SU-DHL-6 (cell line): ENCODE measurements around the gene C1orf74.

Experiments
- H2AFZ ChIP-seq: fragments of 200-600 bp; sonication (generic); 2 replicates; pipeline ENCODE4 v1.6.1; 2014; ENCODE audit warnings: low read depth, mild to moderate bottlenecking, moderate library complexity, mixed read lengths, antibody characterized with exemption, low read length; ENCODE audit not compliant: severe bottlenecking
- H3F3A ChIP-seq: fragments of 200-600 bp; shearing (Covaris generic); 2 replicates; pipeline ENCODE4 v1.6.0; 2016; ENCODE audit warnings: antibody characterized with exemption, mild to moderate bottlenecking; ENCODE audit not compliant: insufficient read depth
- H3K27ac ChIP-seq: fragments of 200-600 bp; sonication (generic); 2 replicates; pipeline ENCODE4 v1.5.1; 2016; ENCODE audit warnings: low read depth, mild to moderate bottlenecking, low read length, moderate library complexity, mixed read lengths
- H3K27me3 ChIP-seq: fragments of 200-600 bp; sonication (generic), shearing (Covaris generic); 2 replicates; pipeline ENCODE4 v1.6.0; 2014; ENCODE audit warnings: mild to moderate bottlenecking, low read length
- H3K36me3 ChIP-seq: fragments of 200-600 bp; sonication (generic); 2 replicates; pipeline ENCODE4 v1.6.1; 2014; ENCODE audit warnings: mild to moderate bottlenecking, low read length, mixed read lengths
- H3K4me2 ChIP-seq: fragments of 300-600, 200-600 bp; shearing (Covaris generic), sonication (generic); 2 replicates; pipeline ENCODE4 v1.6.0; 2014; ENCODE audit warnings: low read length, low read depth, mild to moderate bottlenecking; ENCODE audit not compliant: poor library complexity, severe bottlenecking
- H3K4me3 ChIP-seq: fragments of 200-600 bp; sonication (generic); 2 replicates; pipeline ENCODE4 v1.5.1; 2014; ENCODE audit warnings: antibody characterized with exemption, low read length, mild to moderate bottlenecking, mixed read lengths; ENCODE audit not compliant: insufficient read depth, poor library complexity, severe bottlenecking
- H3K79me2 ChIP-seq: fragments of 200-600 bp; sonication (generic); 2 replicates; pipeline ENCODE4 v1.6.1; 2014; ENCODE audit warnings: mild to moderate bottlenecking, low read length, moderate library complexity; ENCODE audit not compliant: insufficient read depth
- H3K9ac ChIP-seq: fragments of 200-600 bp; sonication (generic); 2 replicates; pipeline ENCODE4 v1.7.0; 2014; ENCODE audit warnings: mild to moderate bottlenecking, low read length
- H3K9me2 ChIP-seq: fragments of 200-600 bp; sonication (generic); replicated peaks from 2 replicates; pipeline ENCODE4 v1.6.1; 2014; ENCODE audit warnings: low read length; ENCODE audit not compliant: insufficient read depth
- H3K9me3 ChIP-seq: fragments of 200-600 bp; sonication (generic); 2 replicates; pipeline ENCODE4 v1.6.1; 2014; ENCODE audit warnings: low read length, mixed read lengths; ENCODE audit not compliant: insufficient read depth
- H4K20me1 ChIP-seq: fragments of 200-600 bp; sonication (generic); 2 replicates; pipeline ENCODE4 v1.6.1; 2014; ENCODE audit warnings: low read depth, mild to moderate bottlenecking, antibody characterized with exemption, low read length, moderate library complexity, mixed read lengths
- CTCF ChIP-seq: fragments of 200-600 bp; sonication (generic); IDR thresholded peaks from one replicate; pipeline ENCODE4 v1.5.1; 2017; ENCODE audit warnings: antibody characterized with exemption, mild to moderate bottlenecking, low read length, moderate library complexity; ENCODE audit not compliant: insufficient read depth, poor library complexity, severe bottlenecking
- EZH2phosphoT487 ChIP-seq: fragments of 200-600 bp; sonication (generic), shearing (Covaris generic); conservative IDR thresholded peaks from 2 replicates; pipeline ENCODE4 v1.6.1; 2018; ENCODE audit warnings: mild to moderate bottlenecking, antibody characterized with exemption, low read length, moderate library complexity, mixed read lengths

C1orf74 gene

GRCh38 chr1:209819058-209819457, 34.7 kb upstream of the C1orf74 start:
- Histone ChIP-seq H3K4me2 (no peak overlapping the region), H3K9me2 (no peaks in the 10 kb centered on the region), H3K9ac (no peak overlapping the region), H3K27ac (no peak overlapping the region), H3K9me3 (no peaks in the 10 kb centered on the region), H2AFZ (no peak overlapping the region), H4K20me1 (no peaks in the 10 kb centered on the region), H3F3A (no peaks in the 10 kb centered on the region), H3K36me3 (no peaks in the 10 kb centered on the region), H3K79me2 (no peaks in the 10 kb centered on the region), H3K27me3 (no peaks in the 10 kb centered on the region), H3K4me3 (no peak overlapping the region)
- TF ChIP-seq EZH2phosphoT487 (no peak), CTCF (no peak)

DNA sequence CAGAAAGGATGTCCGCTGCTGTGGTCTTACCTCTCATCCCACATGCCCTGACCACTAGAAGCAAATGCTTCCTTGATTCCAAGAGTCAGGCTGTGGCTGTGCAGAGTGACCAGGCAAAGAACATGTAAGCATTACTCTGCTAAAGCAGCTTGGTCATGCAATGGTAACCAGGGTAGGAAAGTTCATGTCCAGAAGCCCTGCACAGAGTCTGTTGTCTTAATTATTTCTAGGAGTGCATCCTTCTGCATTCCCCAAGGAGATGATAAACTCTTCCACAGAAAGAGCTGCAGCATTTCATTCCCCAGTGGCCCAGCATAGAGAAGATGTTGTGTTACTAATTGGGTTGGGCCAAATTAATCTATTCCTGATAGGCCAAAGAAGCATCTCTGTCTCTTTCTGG, 33.3 kb upstream of the C1orf74 start:
- no peak overlapping the region for H3K4me2 ChIP-seq
- no peak overlapping the region for H3K27ac ChIP-seq
- TF ChIP-seq EZH2phosphoT487 = no peak
- TF ChIP-seq CTCF = no peak

GRCh38 chr1:209816923-209817322, 32.6 kb upstream of the C1orf74 start:
- Histone ChIP-seq H3K36me3 (no peaks in the 10 kb centered on the region), H3K9ac (no peak overlapping the region), H3K27me3 (no peaks in the 10 kb centered on the region), H3K9me3 (no peaks in the 10 kb centered on the region), H3K79me2 (no peaks in the 10 kb centered on the region), H3F3A (no peaks in the 10 kb centered on the region), H3K27ac (no peak overlapping the region), H4K20me1 (no peaks in the 10 kb centered on the region), H2AFZ (no peak overlapping the region), H3K9me2 (no peaks in the 10 kb centered on the region), H3K4me3 (no peak overlapping the region), H3K4me2 (no peak overlapping the region)
- TF ChIP-seq EZH2phosphoT487 (no peak), CTCF (no peak)

More for the DNA sequence above, 33.3 kb upstream of the C1orf74 start:
- H4K20me1 ChIP-seq = no peaks in the 10 kb centered on the region
- no peak overlapping the region for H2AFZ ChIP-seq
- no peaks in the 10 kb centered on the region for H3K36me3 ChIP-seq
- H3F3A ChIP-seq = no peaks in the 10 kb centered on the region
- no peak overlapping the region for H3K9ac ChIP-seq
- no peaks in the 10 kb centered on the region for H3K9me2 ChIP-seq
- no peaks in the 10 kb centered on the region for H3K79me2 ChIP-seq
- no peaks in the 10 kb centered on the region for H3K9me3 ChIP-seq
- H3K4me3 ChIP-seq = no peak overlapping the region
- no peaks in the 10 kb centered on the region for H3K27me3 ChIP-seq
